Osteoblast (primary cell): ENCODE measurements around the gene COPB1. TPM values are rescaled to one million over a fixed set of nuclear protein-coding genes. Genes with fewer than 3 reads are reported as not detected.

ENCODE experiments used
- DNase-seq: peaks from one replicate; pipeline ENCODE4 v3.0.0; 2011; ENCODE audit warnings: low spot score, mixed read lengths; ENCODE audit not compliant: insufficient read length; ENCODE audit errors: missing footprints
- H2AFZ ChIP-seq: 2 replicates; pipeline ENCODE4 v1.6.0; 2011; ENCODE audit warnings: mild to moderate bottlenecking, low read length
- H3K27ac ChIP-seq: 2 replicates; pipeline ENCODE4 v1.5.1; 2011; ENCODE audit warnings: mild to moderate bottlenecking, low read depth, low read length, moderate library complexity
- H3K27me3 ChIP-seq: 2 replicates; pipeline ENCODE4 v1.6.0; 2012; ENCODE audit warnings: mild to moderate bottlenecking, control low read depth, inconsistent platforms, low read length, moderate library complexity; ENCODE audit not compliant: insufficient read depth
- H3K36me3 ChIP-seq: 2 replicates; pipeline ENCODE4 v1.5.1; 2011; ENCODE audit warnings: mild to moderate bottlenecking, low read length, control low read depth, moderate library complexity; ENCODE audit not compliant: insufficient read depth
- H3K4me1 ChIP-seq: 2 replicates; pipeline ENCODE4 v1.5.1; 2011; ENCODE audit warnings: mild to moderate bottlenecking, low read length, control low read depth, moderate library complexity; ENCODE audit not compliant: insufficient read depth
- H3K4me2 ChIP-seq: 2 replicates; pipeline ENCODE4 v1.6.0; 2011; ENCODE audit warnings: mild to moderate bottlenecking, low read length; ENCODE audit not compliant: insufficient read depth
- H3K4me3 ChIP-seq: fragments of 200-600 bp; sonication (generic); 3 replicates; pipeline ENCODE4 v1.5.1; 2012; ENCODE audit warnings: mild to moderate bottlenecking, low read length, inconsistent platforms; ENCODE audit not compliant: insufficient read depth
- H3K79me2 ChIP-seq: 2 replicates; pipeline ENCODE4 v1.6.0; 2012; ENCODE audit warnings: mild to moderate bottlenecking, low read length, control low read depth, inconsistent platforms; ENCODE audit not compliant: insufficient read depth
- H3K9me3 ChIP-seq: 2 replicates; pipeline ENCODE4 v1.5.1; 2011; ENCODE audit warnings: low read depth, low read length, control low read depth
- H4K20me1 ChIP-seq: 2 replicates; pipeline ENCODE4 v1.6.0; 2012; ENCODE audit warnings: mild to moderate bottlenecking, low read length, control low read depth; ENCODE audit not compliant: insufficient read depth
- CTCF ChIP-seq: IDR thresholded peaks from 2 replicates; pipeline ENCODE4 v1.5.1; 2011; ENCODE audit warnings: mild to moderate bottlenecking, low read depth, low read length, moderate library complexity; ENCODE audit errors: extremely low read depth
- total RNA-seq: library from RNA; depleted of rRNA; stranded (reverse); fragments of >200 nt; gene quantifications from 2 replicates; pipeline ENCODE4 v1.2.3, GENCODE V29; 2012

Gene COPB1
- total RNA-seq, 1 donor, result 245 TPM

- peaks cover 72% of the 10 kb centered on the region for H3K36me3 ChIP-seq
- H3K79me2 ChIP-seq, result peaks cover 34% of the 10 kb centered on the region
Observed at GRCh38 chr11:14513800-14514199, 14.2 kb upstream of the COPB1 start.

GRCh38 chr11:14506532-14506931 lies 6.9 kb upstream of the COPB1 start:
- Histone ChIP-seq H4K20me1 (peaks cover 6% of the 10 kb centered on the region), H2AFZ (no peak overlapping the region), H3K4me3 (no peak overlapping the region), H3K4me1 (no peaks in the 10 kb centered on the region), H3K4me2 (no peak overlapping the region), H3K27ac (no peak overlapping the region), H3K36me3 (peaks cover 61% of the 10 kb centered on the region), H3K79me2 (peaks cover 3% of the 10 kb centered on the region), H3K9me3 (no peaks in the 10 kb centered on the region), H3K27me3 (no peaks in the 10 kb centered on the region)
- DNase-seq, result no peak
- TF ChIP-seq CTCF, result no peak

More at GRCh38 chr11:14513800-14514199, 14.2 kb upstream of the COPB1 start:
- no peak overlapping the region for H3K4me2 ChIP-seq
- H3K4me1 ChIP-seq, result peaks cover 4% of the 10 kb centered on the region
- H3K27me3 ChIP-seq, result no peaks in the 10 kb centered on the region
- no peak overlapping the region for H3K27ac ChIP-seq
- H2AFZ ChIP-seq, result no peak overlapping the region
- peaks cover 2% of the 10 kb centered on the region for H4K20me1 ChIP-seq
- H3K4me3 ChIP-seq, result no peak overlapping the region
- no peak for TF ChIP-seq CTCF
- no peak for DNase-seq
- no peaks in the 10 kb centered on the region for H3K9me3 ChIP-seq

- H3K27me3 ChIP-seq, result no peaks in the 10 kb centered on the region
- peaks cover 39% of the 10 kb centered on the region for H3K36me3 ChIP-seq
- no peak overlapping the region for H3K4me2 ChIP-seq
- H2AFZ ChIP-seq, result no peak overlapping the region
- peaks cover 6% of the 10 kb centered on the region for H4K20me1 ChIP-seq
- no peak overlapping the region for H3K27ac ChIP-seq
- no peak for DNase-seq
- H3K4me1 ChIP-seq, result peaks cover 13% of the 10 kb centered on the region
- TF ChIP-seq CTCF, result no peak
- no peaks in the 10 kb centered on the region for H3K9me3 ChIP-seq
- H3K79me2 ChIP-seq, result peaks cover 17% of the 10 kb centered on the region
- H3K4me3 ChIP-seq, result no peak overlapping the region
Observed at GRCh38 chr11:14503023-14503422, 3.4 kb upstream of the COPB1 start.

GRCh38 chr11:14502039-14502438 lies 2.4 kb upstream of the COPB1 start:
- no peak overlapping the region for H3K4me2 ChIP-seq
- peaks cover 16% of the 10 kb centered on the region for H3K4me1 ChIP-seq
- no peak for DNase-seq
- H3K36me3 ChIP-seq, result peaks cover 40% of the 10 kb centered on the region
- H2AFZ ChIP-seq, result no peak overlapping the region
- no peak overlapping the region for H3K4me3 ChIP-seq
- H4K20me1 ChIP-seq, result peaks cover 8% of the 10 kb centered on the region
- no peaks in the 10 kb centered on the region for H3K27me3 ChIP-seq
- H3K9me3 ChIP-seq, result no peaks in the 10 kb centered on the region
- peaks cover 27% of the 10 kb centered on the region for H3K79me2 ChIP-seq
- H3K27ac ChIP-seq, result no peak overlapping the region
- no peak for TF ChIP-seq CTCF
